ENCODE measurements around the gene VLDLR.

VLDLR gene

GRCh38 chr9:2583308-2584013 is 38.1 kb upstream of the VLDLR start:
- Histone ChIP-seq H3K4me3 (replicated peaks; ENCODE audit: insufficient read depth, low read length) (no peak overlapping the region), H3K27me3 (ENCODE audit: insufficient read depth, poor library complexity, severe bottlenecking) (no peaks in the 10 kb centered on the region), H3K27ac (replicated peaks) (peak overlapping the region; percentile 48)
- DNase-seq (ENCODE audit: low read depth in 1 of 2, low spot score in 1 of 2) = peak; percentile 62 to 84
- no peak for TF ChIP-seq CTCF (IDR thresholded peaks at IDR 0.05; ENCODE audit: insufficient read depth, low read length)
- peak; percentile 94 for TF ChIP-seq POLR2AphosphoS5 (IDR thresholded peaks at IDR 0.05; ENCODE audit: low read depth)
- TF ChIP-seq SPI1 (IDR thresholded peaks at IDR 0.05; ENCODE audit: borderline replicate concordance, low read depth) = peak; percentile 22; the same call in 1 of the 2 replicates

GRCh38 chr9:2591967-2592366 is 29.6 kb upstream of the VLDLR start:
- DNase-seq (ENCODE audit: low read depth in 1 of 2, low spot score in 1 of 2) = no peak
- Histone ChIP-seq H3K27ac (replicated peaks) (no peak overlapping the region), H3K4me3 (replicated peaks; ENCODE audit: insufficient read depth, low read length) (no peak overlapping the region), H3K27me3 (ENCODE audit: insufficient read depth, poor library complexity, severe bottlenecking) (no peaks in the 10 kb centered on the region)
- no peak for TF ChIP-seq REST (IDR thresholded peaks at IDR 0.05; ENCODE audit: insufficient replicate concordance, low read depth)
- no peak for TF ChIP-seq SPI1 (IDR thresholded peaks at IDR 0.05; ENCODE audit: borderline replicate concordance, low read depth)
- no peak for TF ChIP-seq CTCF (IDR thresholded peaks at IDR 0.05; ENCODE audit: insufficient read depth, low read length)

- H3K27ac ChIP-seq (replicated peaks) = no peak overlapping the region; the same call in 1 of the 2 replicates
- H3K27me3 ChIP-seq (ENCODE audit: insufficient read depth, poor library complexity, severe bottlenecking) = no peaks in the 10 kb centered on the region
- TF ChIP-seq REST (IDR thresholded peaks at IDR 0.05; ENCODE audit: insufficient replicate concordance, low read depth) (no peak), SPI1 (IDR thresholded peaks at IDR 0.05; ENCODE audit: borderline replicate concordance, low read depth) (peak; percentile 83)
- H3K4me3 ChIP-seq (replicated peaks; ENCODE audit: insufficient read depth, low read length) = no peak overlapping the region
- peak in 1 of 2 experiments; percentile 51 for DNase-seq (ENCODE audit: low read depth in 1 of 2, low spot score in 1 of 2)
Observed at GRCh38 chr9:2593744-2594143, 27.8 kb upstream of the VLDLR start.

- no peak overlapping the region for H3K27ac ChIP-seq (replicated peaks)
- no peak for DNase-seq (ENCODE audit: low read depth in 1 of 2, low spot score in 1 of 2)
- H3K27me3 ChIP-seq (ENCODE audit: insufficient read depth, poor library complexity, severe bottlenecking) = no peaks in the 10 kb centered on the region
- no peak for TF ChIP-seq SPI1 (IDR thresholded peaks at IDR 0.05; ENCODE audit: borderline replicate concordance, low read depth)
- H3K4me3 ChIP-seq (replicated peaks; ENCODE audit: insufficient read depth, low read length) = no peak overlapping the region
Observed at GRCh38 chr9:2595973-2596372, 25.6 kb upstream of the VLDLR start.

- TF ChIP-seq REST (IDR thresholded peaks at IDR 0.05; ENCODE audit: insufficient replicate concordance, low read depth) (no peak), CTCF (IDR thresholded peaks at IDR 0.05; ENCODE audit: insufficient read depth, low read length) (no peak), POLR2AphosphoS5 (IDR thresholded peaks at IDR 0.05; ENCODE audit: low read depth) (no peak), SPI1 (IDR thresholded peaks at IDR 0.05; ENCODE audit: borderline replicate concordance, low read depth) (no peak), GABPA (IDR thresholded peaks at IDR 0.05; ENCODE audit: low read depth) (no peak)
- no peak for DNase-seq (ENCODE audit: low read depth in 1 of 2, low spot score in 1 of 2)
Observed at GRCh38 chr9:2597483-2597882, 24.1 kb upstream of the VLDLR start.

More at GRCh38 chr9:2597483-2597882, 24.1 kb upstream of the VLDLR start:
- no peaks in the 10 kb centered on the region for H3K27me3 ChIP-seq (ENCODE audit: insufficient read depth, poor library complexity, severe bottlenecking)
- no peak overlapping the region for H3K4me3 ChIP-seq (replicated peaks; ENCODE audit: insufficient read depth, low read length)
- no peak overlapping the region for H3K27ac ChIP-seq (replicated peaks)

All from HL-60 (cell line).